HG03442 (cell line): ENCODE data around the gene COL4A2.

Source experiments
- ATAC-seq: cut with Tn5 transposase; IDR thresholded peaks from one replicate; pipeline ENCODE4 v1.9.1; 2021; ENCODE audit warnings: mild to moderate bottlenecking, moderate library complexity; ENCODE audit not compliant: unreplicated experiment

Gene COL4A2

DNA sequence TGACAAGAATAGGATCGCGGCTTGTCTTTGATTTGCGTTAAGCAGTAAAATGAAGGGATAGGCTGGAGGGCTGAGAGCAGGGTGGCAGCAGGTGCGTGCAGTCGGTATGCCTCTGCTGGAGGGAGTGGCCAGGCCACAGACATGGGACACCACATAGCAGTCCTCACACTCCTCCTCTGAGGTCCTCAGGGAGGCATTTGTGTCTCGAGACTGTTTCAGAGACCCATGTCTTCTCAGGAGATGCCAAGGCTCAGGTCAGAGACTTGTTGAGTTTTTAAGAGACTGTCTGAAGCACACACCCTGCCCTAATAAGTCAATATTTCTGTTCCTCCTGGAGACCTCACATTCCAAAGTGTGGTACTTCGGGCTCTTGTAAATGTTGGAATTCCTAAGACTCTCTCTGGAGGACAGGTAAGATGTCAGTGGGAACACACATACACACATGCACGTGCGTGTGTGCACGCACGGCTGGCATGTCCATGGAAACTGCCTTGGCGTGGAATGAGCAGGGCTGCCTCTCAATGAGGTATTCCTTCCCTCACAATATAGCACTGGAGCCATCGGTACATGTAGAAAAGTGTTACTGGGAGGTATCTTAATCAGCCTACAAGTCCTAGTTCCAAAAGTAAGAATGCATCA lies 46.4 kb downstream of the COL4A2 start:
- ATAC-seq, result no peak

DNA sequence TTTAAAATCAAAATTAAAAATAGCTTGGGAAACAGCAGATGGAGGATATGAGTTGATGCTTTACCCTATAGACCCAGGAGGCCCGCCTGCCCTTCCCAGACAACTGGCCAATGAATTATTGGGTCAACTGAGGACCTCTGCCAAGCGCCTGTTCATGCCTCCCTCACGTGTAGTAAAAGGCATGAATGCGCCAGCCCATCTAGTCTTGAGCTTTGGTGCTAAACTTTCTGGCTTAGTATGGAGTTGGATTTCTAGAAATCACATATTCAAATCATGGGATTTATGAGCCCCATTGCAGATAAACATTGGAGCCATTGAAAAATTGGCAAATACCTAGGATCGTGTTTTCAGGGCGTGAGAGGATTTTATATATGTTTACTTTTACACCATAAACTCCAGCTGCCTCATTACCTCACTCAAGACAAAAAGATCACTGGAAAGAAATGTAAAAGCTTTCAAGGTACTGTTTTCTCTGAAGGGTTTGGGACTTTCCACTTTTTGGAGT lies 47.1 kb downstream of the COL4A2 start:
- no peak for ATAC-seq

- no peak for ATAC-seq
These were observed 47.8 kb downstream of the COL4A2 start for GRCh38 chr13:110354715-110355473.

DNA sequence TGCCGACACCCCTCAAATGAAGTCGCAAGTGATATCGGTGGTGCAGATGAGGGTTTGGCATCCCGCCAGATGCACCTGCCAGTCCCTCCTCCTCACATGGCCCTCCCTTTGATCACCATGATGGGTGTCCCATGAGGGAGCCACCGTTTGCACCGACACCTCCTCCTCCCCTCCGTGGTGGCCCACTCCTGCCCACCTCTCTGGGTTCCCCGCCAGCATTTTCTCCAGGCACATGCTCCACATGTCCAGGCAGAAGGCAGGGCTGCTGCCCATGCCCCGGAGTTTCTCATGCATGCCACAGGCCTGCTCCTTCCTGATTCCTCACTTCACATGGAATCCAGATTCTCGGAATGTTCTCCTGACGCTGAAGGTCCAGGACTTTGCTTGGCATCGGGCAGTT lies 49.3 kb downstream of the COL4A2 start:
- ATAC-seq, result no peak

DNA sequence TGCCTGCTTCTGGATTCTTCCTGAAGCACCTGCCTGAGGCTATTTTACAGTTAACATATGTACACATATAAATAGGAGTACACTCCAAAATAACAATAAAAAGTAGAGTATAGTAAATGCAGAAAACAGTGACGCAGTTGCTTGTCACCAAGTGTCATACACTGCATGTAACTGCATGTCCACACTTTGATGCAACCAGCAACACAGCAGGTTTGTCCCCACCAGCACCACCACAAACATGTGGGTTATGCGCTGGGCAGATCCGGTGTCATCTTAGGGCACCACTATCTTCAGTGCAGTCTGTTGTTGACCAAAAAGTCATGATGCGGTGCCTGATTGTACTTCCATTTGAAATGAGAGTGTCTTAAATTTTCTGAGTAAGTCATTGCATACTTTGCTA lies 51.3 kb downstream of the COL4A2 start:
- ATAC-seq, result no peak

DNA sequence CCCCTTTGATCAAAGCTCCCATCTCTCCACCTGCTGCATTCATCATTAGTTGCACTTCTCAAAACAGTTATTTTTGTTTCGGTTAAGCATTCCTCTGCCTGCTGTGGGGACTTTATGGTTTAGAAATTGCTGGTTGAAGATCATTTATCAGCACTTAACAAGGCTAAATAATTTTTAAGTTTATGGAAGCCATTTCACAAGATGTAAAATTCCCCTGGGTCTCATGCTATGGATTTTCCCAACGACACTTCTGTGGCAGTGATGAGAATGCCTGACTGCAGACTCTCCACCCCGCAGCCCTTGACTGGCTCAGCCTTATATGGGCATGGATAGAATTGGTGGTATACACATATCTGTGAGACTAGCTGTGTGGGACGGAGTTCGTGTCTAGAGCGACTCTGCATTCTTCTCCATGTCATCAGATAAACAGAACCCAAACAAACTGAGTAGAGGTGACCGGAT lies 52.8 kb downstream of the COL4A2 start:
- ATAC-seq, result no peak

DNA sequence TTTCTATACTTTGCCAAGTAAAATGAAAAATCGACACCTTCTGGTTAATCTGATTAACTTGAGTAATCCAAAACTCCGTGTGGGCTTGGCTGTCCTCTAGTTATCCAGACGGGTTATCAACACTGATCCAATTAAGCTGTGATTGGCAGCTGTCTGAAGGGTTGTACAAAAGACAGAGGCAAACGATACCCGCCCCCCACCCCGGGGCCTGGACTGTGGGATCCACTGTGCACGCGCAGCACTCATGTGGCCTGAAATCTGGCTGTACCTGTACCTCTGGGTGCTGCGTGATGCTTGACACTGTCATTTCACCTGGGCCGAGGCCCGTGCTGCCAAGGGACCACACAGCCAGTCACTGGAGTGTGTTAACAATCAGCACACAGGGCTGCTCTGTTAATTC lies 53.5 kb downstream of the COL4A2 start:
- ATAC-seq, result no peak

- ATAC-seq, result no peak
These were observed 54.4 kb downstream of the COL4A2 start for GRCh38 chr13:110361365-110361911.

DNA sequence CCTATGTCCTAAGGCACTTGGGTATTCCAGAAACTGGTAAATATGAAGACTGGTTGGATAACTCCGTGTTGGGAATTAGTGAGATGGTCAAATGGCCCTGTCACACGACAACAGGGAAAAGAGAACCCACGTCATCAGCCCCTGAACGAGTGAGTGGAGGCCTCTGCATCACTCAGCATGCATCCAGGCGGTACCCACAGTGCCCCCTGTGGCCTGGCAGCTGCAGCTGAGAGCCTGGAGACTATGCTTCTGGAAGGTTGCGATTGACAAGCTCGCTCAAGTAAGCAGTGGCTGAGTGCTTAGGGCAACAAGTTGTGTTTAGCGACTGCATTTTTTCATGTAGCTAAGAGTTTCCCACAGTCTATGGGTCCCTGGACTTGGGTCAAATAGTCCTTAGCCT lies 55.9 kb downstream of the COL4A2 start:
- no peak for ATAC-seq

- ATAC-seq, result no peak
These were observed 57.0 kb downstream of the COL4A2 start for GRCh38 chr13:110364081-110364480.

DNA sequence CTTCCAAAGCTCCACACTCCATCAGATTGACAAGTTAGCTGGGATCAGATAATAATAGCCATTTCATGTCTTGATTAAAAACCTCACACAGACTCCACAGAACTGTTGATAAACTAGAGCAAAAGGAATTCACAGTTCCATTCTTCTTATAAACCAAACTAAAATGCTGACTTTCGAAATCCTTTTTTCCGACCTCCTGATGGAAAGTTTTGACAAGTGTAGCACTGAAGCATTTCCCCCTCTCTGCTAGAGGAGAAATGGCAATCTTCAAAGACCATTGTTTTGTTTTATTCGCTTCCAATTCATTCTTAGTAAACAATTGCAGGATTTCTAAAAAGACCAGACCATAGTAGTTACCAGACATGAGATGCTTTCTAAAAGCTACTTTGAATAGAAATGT lies 58.8 kb downstream of the COL4A2 start:
- no peak for ATAC-seq

GRCh38 chr13:110366733-110367132 lies 59.6 kb downstream of the COL4A2 start:
- ATAC-seq, result no peak

DNA sequence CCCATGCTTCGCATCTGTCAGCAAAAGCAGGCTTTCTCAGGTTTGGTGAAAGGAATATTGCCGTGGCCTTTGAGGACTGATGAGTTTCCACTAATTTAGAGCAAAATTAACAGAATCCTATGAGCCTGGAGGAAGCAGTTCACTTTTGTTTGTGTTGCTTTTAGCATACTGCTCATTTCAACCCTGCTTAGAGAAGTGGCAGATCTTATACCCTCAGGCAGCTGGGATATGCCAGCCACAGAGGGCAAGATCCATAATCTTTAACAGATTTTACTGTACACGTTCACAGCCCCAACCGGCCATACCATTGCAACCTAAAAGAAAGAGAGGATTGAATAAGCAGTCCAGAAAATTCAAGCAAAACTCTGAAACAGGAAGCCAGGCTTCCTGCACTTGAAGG lies 60.5 kb downstream of the COL4A2 start:
- no peak for ATAC-seq

- ATAC-seq, result no peak
These were observed 61.3 kb downstream of the COL4A2 start for GRCh38 chr13:110368408-110368807.

GRCh38 chr13:110369400-110369799 lies 62.3 kb downstream of the COL4A2 start:
- ATAC-seq, result no peak

- ATAC-seq, result peak; percentile 70
These were observed 64.7 kb downstream of the COL4A2 start for GRCh38 chr13:110371550-110372465.

DNA sequence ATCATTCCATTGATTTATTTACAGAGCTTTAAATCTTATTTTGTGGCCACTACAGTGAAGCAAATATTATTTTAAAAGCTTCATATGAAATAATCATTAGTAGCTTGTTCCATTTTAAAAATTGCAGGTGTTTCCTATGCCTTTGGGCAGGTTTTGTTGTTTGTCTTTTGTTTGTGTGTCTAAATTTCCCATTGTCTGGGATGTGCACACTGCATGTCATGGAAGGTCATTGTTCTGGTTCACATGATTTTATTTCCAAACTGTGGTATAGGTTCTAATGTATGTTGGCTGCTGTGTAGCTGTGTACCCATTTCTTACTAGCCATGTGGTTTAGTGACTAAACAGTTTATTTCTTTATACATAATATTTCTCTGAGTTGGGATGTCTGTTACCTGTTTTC lies 65.6 kb downstream of the COL4A2 start:
- ATAC-seq, result no peak

DNA sequence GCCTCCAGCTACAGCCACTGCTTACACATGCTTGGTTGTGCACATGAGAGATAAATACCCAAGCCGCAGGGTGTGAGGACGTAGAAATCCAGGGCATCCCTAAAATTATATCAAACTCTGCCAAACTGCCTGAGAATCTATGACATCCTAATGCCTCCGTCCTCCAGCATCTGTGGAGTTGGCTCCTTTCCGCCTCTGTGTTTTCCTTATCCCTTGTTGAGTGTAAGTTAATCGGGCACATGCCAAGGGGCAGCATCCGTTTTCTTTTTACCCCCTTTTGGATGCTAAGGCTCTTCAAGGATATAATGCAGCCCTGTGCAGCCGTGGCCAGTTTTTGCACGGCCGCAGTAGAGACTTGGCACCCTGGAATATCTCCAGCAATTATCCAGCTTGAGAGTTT lies 66.5 kb downstream of the COL4A2 start:
- ATAC-seq, result no peak

GRCh38 chr13:110374431-110375370 lies 67.6 kb downstream of the COL4A2 start:
- ATAC-seq, result no peak

DNA sequence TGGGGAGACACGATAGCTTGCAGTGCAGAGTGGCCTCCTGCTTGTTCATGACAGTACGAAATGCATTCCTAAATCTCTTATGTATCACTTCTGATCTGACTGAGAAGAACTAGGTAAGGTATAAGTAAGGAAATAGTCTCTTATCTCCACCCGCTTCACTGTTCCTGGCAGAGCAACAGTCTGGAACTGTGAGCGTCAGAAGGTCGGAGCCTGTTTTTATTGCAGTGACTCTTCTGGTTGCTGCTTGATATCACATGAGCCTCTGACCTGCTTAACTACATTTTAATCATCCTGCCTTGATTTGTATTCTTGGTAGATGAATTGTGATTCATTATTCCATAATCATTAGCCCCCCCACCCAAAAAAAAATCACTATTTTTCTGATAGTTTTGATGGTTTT lies 69.0 kb downstream of the COL4A2 start:
- ATAC-seq, result no peak
